ENCODE measurements around the gene SCN1A.
"Not testable (repeated sequence)": the region's sequence is repeated elsewhere in the genome, so short reads cannot be mapped to it uniquely, and the experiment has no call there.

SCN1A gene

DNA sequence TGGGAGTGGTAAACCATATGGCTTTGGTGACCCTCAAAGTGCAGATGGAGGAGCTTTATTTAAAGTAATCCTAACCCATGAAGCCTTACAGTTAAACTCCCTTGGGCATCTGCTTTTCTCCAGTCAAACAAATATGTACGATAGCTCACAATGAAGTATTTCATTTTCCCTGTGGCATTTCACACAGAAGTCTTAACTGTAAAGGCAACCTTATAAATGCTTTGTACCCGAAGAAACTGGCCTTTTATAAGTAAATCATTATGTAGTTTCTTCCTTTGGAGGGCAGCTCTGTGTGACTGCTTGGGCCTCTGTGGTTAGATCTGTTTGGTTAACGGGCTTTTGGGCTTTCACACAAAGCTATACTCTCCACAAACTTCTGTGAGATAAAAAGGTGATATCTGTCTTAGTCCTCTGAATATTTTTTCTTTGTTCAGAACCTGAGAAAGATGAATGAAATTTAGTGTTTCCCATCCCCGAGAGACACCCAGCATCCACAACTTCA is 46.6 kb downstream of the SCN1A start:
- no peak for DNase-seq

DNA sequence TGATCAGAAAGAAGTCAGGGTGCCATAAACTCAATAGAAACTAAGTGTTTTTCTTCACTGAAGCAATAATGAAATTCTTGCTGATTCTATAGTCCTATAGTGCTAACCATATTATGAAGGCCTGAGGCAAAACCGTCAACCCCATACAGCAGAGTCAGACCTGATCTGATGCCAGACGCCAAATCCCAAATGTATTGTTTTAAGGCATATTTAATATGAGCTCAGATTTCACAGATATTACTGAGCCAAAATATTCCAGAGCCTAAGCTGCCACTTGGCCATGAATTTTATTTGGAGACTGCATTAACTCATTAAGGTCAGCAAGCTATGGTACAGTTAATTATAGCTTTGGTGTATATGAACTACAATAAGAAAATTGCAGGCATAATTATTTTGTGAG is 53.4 kb downstream of the SCN1A start:
- DNase-seq = no peak

DNA sequence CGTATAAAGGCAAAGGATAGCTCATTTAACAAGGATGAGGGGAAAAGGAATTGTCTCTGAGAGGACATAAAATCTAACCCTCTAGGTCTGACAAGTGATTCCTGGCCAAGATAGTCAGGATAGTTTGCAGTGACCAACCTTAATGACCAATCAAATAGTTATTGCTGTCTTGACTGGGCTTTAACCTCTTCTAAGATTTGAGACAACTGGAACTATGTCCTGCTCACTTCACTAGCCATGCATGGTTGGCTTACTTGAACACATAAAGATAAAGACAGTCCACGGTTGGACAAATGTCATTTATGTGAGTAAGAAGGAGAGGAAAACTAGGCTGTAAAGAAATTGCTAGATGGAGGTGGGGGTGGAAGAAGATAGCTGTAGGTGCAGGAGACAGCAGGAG is 53.8 kb downstream of the SCN1A start:
- no peak for DNase-seq

DNA sequence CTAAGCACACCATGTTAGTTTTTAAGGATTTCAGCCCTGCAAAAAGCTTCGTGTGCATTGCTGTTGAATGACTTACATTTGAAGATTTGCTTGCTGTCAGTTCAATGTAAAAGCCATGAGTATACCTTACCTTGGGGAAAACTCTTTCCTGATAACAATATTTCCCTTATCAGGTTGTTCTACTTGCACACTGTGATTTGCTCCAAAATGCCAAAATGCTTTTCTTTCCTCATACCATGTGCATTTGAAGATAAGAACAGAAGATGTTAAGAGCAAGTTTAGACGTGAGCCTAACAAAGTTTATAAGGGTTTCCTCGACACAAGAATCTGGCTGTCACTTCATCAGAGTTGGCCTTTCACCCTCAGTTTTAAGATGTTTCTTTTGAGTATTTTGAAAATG is 57.6 kb downstream of the SCN1A start:
- no peak for DNase-seq

DNA sequence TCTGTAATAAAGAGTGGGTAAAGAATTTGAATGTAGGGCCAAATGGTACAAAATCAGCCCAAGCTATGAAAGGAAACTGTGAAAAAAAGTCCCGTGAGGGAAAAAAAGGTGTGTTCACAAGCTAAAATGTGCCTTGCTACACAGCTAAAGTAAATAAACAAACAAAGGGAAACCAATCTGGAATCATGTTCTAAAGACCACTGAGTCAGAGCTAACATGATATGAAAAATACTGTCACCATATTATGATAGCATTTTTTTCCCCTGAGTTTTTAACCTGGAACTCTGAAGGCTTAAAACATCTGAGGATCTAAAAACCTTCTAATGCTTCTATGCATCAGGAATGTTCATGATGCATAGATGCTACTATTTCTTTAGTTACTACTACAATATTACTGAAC is 58.8 kb downstream of the SCN1A start:
- no peak for DNase-seq

DNA sequence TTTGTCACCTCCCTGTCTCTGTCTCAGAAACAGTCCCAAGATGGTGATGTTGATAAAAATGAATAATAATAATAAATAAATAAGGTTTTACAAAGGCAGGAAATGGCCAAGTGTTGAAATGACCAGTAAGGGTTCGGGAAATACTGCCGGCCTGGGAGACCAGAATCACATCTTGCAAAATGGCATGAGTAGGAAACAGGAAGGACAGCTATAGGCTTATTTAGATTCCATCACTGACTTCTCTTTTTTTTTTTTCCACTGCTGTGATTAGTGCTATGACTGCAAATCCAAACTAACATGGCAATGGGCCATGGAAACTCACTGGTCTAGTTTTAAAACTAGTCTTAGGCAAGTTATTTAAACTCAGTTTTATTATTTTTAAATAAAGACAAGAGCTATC is 60.6 kb downstream of the SCN1A start:
- no peak for DNase-seq

DNA sequence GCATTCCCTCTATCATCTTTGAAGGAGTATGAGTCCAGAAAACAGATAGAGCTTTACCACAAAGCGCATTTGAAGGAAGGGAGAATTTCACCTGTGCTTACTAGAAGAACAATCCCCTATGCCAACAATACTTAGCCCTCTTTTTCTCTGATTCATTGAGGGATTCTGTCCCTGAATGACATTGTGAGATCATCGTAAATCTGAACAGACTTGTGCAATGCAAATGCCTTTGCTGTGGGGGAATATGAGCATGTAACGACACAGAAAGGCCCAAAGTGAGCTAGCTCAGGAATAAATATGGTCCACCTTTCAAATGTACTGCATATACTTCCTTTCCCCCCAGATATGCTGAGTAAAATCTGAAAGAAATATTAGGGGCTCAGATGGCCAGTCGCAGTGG is 67.6 kb downstream of the SCN1A start:
- no peak for DNase-seq

DNA sequence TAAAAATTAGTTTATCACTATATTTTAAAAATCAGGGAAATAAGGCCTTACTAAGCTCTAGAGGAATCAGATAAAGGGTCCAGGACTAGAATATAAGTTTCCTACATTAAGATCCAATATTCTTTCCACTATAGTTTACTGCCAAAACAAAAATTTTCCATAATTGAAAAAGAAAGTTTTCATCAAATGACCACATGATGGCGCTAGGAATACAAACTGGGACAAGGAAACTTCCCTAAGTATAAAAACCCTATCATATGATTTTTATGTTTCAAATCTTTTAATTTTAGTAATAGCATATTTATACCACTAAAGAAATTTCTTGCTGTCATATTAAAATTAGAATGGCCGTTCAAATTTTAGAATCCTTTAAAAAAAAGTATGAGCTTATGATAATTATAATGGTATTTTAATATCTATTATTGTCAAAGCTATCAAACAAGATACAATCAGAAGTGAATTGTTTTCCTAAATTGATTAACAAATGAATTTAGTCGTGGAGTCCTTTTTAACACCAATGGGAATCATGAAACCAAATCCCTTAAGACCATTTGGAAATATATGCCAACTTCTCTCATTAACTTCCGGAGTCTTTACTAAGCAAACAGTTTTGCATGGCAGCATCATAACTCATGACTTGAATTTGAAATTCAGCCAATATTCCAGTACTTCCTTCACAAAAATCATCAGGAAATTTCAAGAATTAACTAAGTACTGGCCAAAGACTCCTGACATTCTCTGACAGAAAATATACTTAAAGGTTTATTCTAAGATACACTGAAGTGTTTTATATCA is 70.3 kb downstream of the SCN1A start:
- DNase-seq = no peak

DNA sequence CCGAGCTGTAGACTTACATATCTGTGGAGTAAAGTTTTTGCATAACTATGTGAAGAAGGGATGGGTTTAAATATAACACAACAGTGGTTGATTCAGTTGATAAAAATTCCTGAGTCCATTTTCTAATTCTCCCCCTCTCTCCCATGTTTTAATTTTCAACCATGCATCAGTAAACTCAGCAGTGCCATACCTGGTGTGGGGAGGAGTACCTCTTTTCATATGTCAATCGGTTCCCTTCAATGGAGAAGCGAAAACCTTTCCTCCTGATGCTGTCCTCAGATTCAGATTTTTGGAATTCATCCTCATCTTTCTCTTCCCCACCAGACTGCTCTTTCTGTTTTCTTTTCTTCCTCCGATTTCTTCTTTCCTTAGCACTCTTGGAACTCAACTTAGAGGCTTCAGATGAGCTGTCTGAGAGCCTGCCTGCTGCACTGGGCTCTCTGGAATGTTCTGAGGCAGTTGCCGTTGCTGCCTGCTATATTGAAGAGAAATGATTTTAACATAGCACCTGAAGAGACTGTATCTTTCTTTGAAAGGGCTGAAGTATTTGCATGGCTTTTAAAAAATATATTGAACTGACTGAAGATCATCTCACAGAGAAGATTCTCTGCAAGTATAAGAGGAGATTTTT is 82.9 kb downstream of the SCN1A start:
- DNase-seq = no peak

DNA sequence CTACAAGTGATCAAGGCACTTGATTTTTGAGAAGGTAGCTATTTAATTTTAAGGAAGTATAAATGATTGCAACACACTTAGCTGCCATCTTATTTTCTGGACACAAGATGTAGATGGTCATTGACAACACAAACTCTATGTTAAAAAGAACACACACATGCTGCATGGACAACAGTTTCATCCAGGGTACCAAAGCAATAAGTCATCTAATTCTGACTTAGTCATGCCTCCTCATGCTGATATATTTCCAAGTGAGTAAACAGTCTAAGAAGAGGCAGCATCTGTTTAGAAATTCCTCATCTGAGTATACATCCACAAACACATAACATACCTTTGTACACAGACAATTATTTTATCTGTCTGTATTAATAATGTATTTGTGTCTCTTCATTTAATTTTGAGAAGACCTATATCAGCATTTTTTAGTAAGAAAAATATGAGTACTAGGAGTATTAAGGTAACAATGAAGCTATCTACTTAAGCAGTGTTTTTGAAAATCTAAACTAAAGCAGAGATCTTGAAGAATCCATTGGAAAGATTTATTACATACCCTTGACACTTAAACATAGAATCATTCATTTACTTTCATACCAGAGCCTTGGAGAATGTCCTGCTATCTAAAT is 84.9 kb downstream of the SCN1A start:
- no peak for DNase-seq

DNA sequence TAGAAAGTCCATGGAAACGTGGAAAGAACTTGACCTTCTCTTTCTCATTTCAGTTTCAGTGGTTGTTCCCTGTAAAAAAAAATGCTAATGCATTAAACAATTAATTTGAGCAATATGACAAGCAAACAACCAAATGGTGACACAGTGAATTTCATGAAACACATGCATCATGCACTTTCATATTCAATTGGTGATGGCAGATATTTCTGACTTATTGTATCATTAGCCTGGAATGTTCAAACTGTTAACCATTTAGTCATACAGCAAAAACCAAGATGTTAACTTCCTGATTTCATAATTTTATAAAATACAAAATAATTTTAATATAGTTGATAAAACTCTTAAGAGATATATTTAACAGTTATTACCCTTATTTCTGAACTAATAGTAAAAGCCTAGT is 85.5 kb downstream of the SCN1A start:
- DNase-seq = no peak

DNA sequence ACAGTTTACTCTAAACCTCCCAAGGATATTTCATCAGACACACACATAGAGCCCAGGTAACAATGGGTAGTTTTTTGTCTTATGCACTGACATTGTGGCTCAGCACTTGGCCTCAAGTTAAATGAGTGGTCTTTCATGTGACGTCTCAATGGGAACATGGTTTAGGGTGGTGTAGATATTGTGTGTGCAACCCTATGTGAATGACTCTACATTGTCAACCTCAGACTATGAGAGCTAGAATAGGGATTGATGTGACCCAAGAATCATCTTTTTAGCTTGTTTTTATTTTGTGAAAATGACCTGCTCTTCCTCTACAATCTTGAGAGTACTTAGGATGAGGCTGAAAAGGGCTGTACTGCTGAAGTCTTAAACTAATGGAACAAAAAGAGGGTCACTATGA is 86.2 kb downstream of the SCN1A start:
- no peak for DNase-seq

DNA sequence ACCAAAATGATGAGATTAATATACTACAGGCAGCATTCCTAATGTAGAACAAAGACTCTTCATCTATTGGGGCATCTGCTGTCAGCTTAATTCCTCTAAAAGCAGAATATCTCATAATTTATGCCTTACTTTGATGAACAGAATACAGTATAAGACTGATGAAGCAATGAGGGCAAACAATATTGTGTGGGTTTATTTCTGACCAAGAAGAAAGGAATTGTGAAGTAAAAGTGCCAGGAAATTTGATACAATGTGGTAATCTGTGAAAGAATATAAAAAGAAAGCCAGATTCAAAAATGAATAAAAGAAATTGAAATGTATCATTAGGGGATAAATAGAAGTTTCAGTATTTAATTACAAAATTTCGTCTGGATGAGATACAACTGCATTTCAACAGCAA is 95.5 kb downstream of the SCN1A start:
- DNase-seq = no peak

DNA sequence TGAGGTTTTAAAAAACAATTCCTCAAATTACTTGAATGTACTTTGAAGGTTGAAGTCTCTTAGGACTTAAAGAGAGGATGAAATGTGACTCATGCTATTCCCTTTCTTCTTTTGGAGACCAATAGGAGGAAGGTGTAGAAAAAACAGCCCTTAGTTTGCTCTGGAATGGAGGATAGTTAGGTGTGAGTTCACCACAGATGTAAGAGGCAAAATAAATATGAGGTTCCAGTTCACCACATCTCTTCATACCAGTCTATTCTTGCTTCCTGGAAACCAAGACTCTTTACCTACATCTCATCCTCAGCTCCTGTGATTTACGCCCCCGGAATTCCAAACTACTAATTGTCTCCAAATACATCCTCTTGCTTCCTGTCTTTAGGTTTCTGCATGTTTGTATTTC is 96.8 kb downstream of the SCN1A start:
- DNase-seq = no peak

DNA sequence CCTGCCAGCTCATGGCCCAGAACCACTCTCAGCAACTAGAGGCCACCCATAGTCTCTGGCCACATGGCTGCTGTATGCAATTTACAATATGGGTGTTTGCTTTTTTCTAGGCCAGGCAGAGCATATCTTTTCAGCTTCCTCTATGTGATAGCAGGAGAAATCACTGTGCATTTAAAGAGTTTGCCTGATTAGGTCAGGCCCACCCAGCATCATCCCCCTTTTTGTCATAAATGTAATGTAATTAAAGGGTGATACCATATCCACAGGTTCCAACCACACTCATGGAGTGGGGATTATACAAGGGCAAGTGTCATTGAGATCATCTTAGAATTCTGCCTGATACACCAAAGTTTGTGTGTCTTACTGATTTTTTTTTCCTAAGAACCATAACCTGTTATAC is 102.5 kb downstream of the SCN1A start:
- DNase-seq = no peak

DNA sequence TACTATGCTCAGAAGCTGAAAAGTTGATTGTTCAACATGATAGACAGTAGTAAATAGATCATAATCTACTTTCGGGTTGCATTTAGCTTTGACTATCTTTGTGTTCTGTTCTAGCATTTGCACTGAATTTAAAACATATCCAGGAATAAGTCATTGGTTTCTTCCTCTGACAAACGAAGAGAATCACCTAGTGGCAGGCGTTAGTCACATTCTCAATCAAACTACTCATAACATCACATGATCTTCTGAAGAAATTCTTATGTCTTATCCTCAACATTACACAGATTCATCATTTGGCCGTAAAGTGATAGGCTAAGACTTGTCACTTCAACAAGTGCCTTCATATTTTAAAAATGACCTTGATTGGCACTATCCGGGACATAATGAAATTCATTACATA is 110.6 kb downstream of the SCN1A start:
- DNase-seq = no peak

DNA sequence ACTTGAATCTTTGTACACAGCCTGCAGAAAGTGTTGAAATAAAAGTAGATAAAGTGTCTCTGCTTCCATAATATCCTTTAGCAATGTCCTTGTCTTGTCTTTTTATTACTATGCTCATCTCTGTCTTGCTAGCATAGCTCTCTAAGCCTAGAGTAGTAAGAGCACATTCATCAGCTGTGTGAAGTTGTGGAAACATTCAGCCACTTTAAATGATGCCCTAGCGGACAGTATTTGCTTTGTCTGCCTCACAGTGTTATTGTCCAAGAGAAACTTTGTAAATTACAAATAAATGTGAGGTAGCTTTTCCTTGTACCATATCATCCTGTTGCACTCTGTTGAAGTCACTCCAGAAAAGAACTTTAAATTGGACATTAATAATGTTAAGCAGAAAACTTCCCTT is 113.9 kb downstream of the SCN1A start:
- no peak for DNase-seq

DNA sequence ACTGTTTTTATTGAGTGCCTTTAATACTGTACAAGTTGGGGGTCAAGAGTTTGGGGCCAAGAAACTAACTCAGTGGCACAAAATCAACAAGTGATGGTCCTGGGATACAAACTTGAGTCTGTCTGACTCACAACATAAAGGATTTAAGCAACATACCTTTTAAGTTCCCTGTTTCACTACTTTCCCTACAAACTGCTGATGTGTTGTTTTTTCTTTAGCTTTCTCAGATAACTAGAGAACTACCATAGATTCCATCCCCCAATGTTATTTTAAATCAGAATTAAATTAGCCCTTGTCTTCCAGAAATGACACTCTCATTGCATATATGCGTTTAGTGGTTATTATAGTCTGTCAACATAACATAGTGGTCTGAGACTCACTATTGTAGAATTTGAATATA is 116.2 kb downstream of the SCN1A start:
- DNase-seq = no peak

DNA sequence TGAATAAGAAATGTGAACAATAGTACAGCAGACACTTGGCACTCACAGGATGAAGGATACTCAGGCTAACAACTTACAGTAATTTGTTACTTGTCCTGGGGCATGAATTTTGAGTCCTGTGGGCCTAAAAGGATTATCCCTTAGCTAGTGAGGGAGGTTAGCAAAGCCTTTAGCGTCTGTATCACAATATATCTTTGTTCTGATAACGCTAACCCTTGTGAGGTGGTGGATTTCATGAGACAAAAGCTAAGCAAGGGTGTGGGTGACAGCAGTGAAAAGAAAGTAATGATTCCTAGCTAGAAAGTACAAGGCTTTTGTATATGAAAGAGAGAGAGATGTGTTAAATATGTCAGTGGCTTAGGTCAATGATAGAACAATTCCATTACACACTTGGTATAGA is 127.4 kb downstream of the SCN1A start:
- no peak for DNase-seq

DNA sequence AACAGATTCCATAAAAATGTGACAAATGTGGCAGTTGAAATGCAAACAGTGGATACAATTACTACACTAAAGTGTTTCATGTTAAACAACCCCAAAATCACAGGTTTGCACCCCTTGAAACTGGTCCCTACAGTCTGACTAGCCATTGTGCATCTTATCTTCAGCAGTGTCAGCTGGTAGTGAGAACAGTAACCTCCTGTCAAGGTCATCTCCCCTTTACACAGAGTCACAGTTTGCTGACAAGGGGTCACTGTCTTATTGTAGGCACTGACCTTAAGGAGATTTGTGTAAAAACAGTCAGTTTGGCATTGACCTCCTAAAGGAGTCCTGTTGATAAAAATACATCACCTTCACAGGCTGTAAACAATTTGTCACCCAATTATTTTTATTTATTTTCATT is 137.0 kb downstream of the SCN1A start:
- DNase-seq = no peak

DNA sequence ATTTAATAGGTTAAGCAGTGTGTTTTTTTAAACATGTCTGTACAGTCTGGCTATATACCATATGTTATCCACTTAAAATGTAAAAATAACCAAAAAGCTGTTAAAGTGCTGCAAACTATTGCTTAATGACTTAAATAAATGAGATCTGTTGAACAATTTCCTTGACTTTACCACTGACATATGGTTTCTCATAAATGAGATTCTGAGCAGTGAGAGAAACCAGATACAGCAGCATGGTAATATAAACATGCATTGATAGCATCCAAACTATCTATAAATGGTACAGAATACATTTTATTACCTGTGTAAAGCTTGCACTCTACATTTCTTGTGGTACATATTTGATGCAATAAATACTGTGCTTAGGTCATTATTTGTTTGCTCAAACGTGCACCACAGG is 138.0 kb downstream of the SCN1A start:
- no peak for DNase-seq

DNA sequence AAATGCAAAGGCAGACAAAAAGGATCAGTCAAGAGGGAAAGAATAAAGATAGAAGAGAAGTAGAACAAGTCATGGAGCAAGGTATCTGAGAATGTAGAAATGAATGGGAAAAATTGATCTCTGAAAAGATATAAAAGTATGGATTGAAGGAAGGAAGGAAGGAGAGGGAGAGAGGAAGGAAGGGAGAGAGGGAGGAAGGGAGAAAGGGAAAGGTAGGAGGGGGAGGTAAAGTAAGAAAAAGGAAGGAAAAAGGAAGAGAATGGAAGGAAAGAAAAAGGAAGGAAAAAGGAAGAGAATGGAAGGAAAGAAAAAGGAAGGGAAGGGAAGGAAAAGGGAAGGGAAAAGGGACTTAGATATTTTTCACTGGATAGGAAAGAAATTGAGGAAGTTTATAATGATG is 142.7 kb downstream of the SCN1A start:
- DNase-seq = no peak

DNA sequence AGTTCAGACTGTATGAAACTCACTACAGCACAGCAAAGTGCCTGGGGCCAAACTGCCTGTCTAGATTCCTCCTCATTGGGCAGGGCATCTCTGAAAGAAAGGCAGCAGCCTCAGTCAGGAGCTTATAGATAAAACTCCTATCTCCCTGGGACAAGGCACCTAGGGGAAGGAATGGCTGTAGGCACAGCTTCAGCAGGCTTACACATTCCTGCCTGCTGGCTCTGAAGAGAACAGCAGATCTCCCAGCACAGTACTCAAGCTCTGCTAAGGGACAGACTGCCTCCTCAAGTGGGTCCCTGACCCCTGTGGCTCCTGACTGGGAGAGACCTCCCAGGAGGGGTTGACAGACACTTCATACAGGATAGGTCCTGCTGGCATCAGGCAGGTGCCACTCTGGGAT is 155.7 kb downstream of the SCN1A start:
- not testable (repeated sequence) for DNase-seq

DNA sequence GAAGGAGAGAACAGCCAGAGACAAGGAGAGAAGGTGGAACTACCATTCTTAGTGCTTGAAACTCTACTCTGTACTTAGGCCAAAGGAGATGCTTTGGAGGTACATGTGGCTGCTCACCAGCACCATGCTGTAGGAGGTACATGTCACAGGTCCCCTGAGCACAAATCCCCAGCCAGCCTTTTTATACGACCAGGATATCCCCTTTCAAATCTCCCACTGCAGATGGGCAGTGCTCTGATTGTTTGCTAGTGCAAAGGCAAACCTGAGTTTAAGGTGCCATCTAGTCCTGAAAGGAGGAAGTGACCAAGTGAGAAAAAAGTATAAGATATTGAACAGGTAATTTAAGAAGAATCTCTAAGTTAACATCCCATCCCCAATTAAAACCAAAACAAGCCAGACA is 157.2 kb downstream of the SCN1A start:
- no peak for DNase-seq
